Left ventricle myocardium inferior (tissue), 1 donor: ENCODE data around the gene MED26. TPM values are rescaled to one million over a fixed set of nuclear protein-coding genes. Genes with fewer than 3 reads are reported as not detected.
A peak's percentile ranks its signal among the peaks of the same experiment; 100 is the strongest.
"Not testable (repeated sequence)": the region's sequence is repeated elsewhere in the genome, so short reads cannot be mapped to it uniquely, and the experiment has no call there.

Source experiments
- DNase-seq: peaks from one replicate; pipeline ENCODE4 v3.0.0-alpha.2; 2020
- H3K27ac ChIP-seq: fragments of 200-600 bp; replicated peaks from 2 replicates; pipeline ENCODE4 v1.8.0; 2021
- H3K27me3 ChIP-seq: fragments of 200-600 bp; 2 replicates; pipeline ENCODE4 v1.8.0; 2021; ENCODE audit warnings: low read depth
- H3K36me3 ChIP-seq: fragments of 200-600 bp; 2 replicates; pipeline ENCODE4 v1.8.0; 2021
- H3K4me1 ChIP-seq: fragments of 200-600 bp; 2 replicates; pipeline ENCODE4 v1.8.0; 2021
- H3K4me3 ChIP-seq: fragments of 200-600 bp; 2 replicates; pipeline ENCODE4 v1.8.0; 2021; ENCODE audit warnings: mild to moderate bottlenecking, moderate library complexity
- H3K9me3 ChIP-seq: fragments of 200-600 bp; replicated peaks from 2 replicates; pipeline ENCODE4 v1.8.0; 2021
- intact Hi-C: fragments of 100-400 bp; cut with micrococcal nuclease; formaldehyde crosslinking; loops from one replicate; pipeline ENCODE4 v1.11.0; 2022
- long read RNA-seq: library from polyadenylated mRNA; unstranded; transcript quantifications from one replicate; pipeline ENCODE4 v2.0.0, GENCODE V29; 2021
- total RNA-seq: library from RNA; stranded (reverse); fragmentation: NEBNext Ultra II Directional; extraction: Animal tissue kit (Norgen Biotek cat#: 25700); gene quantifications from one replicate; pipeline ENCODE4 v1.2.1, GENCODE V29; 2021
- TF ChIP-seq, protein P1 (sequence below): fragments of 200-600 bp; IDR thresholded peaks from 2 replicates; pipeline ENCODE4 v1.8.0; 2021; ENCODE audit warnings: antibody characterized with exemption, mild to moderate bottlenecking, borderline replicate concordance
- donor health status: DM: no; HTN: yes; CAD: no; lungs with severe emphysema.

The MED26 gene, protein sequence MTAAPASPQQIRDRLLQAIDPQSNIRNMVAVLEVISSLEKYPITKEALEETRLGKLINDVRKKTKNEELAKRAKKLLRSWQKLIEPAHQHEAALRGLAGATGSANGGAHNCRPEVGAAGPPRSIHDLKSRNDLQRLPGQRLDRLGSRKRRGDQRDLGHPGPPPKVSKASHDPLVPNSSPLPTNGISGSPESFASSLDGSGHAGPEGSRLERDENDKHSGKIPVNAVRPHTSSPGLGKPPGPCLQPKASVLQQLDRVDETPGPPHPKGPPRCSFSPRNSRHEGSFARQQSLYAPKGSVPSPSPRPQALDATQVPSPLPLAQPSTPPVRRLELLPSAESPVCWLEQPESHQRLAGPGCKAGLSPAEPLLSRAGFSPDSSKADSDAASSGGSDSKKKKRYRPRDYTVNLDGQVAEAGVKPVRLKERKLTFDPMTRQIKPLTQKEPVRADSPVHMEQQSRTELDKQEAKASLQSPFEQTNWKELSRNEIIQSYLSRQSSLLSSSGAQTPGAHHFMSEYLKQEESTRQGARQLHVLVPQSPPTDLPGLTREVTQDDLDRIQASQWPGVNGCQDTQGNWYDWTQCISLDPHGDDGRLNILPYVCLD
- 4.0 TPM for total RNA-seq
- long read RNA-seq, transcript MED26-202 (1 exons, 3,871 nt) = major isoform, 9 of 14 reads
- long read RNA-seq, transcript MED26-201 (3 exons, 3,174 nt) = minor isoform, 5 of 14 reads
- long read RNA-seq, partial matches to known transcripts = 0 of 14 reads
- long read RNA-seq, other reads (novel, unspliced or antisense) = 0 of 14 reads

DNA sequence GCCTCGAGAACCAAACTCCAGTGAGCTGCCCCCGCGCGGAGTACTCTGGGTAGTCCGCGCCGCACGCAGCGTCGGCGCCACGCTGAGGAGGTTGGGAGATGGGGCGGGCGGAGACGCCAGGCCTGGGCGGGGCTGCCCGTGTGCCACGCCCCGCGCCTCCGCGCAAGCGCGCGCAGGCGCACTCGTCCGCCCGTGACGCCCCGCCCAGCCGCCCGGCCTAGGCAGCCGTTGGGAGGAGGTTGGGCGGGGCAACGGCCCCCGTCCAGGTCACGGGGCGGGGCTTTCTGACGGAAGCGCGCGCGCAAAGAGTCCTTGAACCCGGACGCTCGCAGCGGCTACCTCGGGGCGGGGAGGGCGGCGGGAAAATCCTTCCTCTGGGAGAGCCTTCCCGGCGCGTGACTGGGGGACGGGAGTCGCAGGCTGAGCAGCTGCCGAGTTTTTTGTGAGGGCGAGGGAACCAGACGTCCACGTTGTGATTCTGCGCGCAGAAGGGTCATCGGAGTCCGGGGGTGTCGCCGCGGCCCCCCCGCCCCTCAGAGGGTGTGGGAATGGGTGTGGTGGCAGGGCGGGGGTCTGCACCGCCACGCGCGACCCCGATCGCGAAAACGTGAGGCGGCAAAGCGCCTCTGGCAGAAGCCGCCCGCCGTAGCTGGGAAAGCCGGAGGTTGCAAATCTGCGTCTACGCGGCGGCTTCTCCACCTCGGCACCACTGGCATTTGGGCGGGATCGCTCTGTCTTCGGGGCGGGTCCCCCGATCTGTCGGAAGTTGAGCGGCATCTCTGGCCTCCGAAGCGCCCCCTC lies at the start of gene MED26:
TSS of gene MED26 (minus strand) at position 22 of the 801 bp plus-strand sequence. CDS start 261 bp downstream, outside the sequence.
- peak; percentile 96 for DNase-seq
- peaks cover 20% of the 10 kb centered on the region for H3K36me3 ChIP-seq
- H3K9me3 ChIP-seq = no peaks in the 10 kb centered on the region
- H3K4me3 ChIP-seq = peak within 1 kb of the TSS; percentile 97
- H3K27ac ChIP-seq = peak within 1 kb of the TSS; percentile 98
- no peaks in the 10 kb centered on the region for H3K27me3 ChIP-seq
- intact Hi-C loops = no loop called here
- TF ChIP-seq, protein P1, sequence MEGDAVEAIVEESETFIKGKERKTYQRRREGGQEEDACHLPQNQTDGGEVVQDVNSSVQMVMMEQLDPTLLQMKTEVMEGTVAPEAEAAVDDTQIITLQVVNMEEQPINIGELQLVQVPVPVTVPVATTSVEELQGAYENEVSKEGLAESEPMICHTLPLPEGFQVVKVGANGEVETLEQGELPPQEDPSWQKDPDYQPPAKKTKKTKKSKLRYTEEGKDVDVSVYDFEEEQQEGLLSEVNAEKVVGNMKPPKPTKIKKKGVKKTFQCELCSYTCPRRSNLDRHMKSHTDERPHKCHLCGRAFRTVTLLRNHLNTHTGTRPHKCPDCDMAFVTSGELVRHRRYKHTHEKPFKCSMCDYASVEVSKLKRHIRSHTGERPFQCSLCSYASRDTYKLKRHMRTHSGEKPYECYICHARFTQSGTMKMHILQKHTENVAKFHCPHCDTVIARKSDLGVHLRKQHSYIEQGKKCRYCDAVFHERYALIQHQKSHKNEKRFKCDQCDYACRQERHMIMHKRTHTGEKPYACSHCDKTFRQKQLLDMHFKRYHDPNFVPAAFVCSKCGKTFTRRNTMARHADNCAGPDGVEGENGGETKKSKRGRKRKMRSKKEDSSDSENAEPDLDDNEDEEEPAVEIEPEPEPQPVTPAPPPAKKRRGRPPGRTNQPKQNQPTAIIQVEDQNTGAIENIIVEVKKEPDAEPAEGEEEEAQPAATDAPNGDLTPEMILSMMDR = no peak
- peaks cover 67% of the 10 kb centered on the region for H3K4me1 ChIP-seq

DNA sequence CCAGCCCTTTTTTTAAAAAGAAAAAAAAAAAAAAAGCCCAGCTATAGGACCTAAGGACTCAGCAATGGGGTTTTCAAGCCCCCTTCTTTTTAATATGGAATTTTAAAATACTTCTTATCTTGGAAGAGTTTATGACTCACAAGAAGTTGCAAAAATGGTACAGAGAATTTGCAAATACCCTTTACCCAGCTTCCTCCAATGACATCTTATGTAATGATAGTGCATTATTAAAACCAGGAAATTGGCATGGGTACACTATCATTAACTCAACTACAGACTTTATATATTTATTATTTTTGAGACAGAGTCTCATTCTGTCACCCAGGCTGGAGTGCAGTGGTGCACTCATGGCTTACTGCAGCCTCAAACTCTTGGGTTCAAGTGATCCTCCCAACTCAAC lies 49.1 kb upstream of the MED26 start:
- H3K4me1 ChIP-seq = peaks cover 8% of the 10 kb centered on the region
- no peak overlapping the region for H3K27ac ChIP-seq

DNA sequence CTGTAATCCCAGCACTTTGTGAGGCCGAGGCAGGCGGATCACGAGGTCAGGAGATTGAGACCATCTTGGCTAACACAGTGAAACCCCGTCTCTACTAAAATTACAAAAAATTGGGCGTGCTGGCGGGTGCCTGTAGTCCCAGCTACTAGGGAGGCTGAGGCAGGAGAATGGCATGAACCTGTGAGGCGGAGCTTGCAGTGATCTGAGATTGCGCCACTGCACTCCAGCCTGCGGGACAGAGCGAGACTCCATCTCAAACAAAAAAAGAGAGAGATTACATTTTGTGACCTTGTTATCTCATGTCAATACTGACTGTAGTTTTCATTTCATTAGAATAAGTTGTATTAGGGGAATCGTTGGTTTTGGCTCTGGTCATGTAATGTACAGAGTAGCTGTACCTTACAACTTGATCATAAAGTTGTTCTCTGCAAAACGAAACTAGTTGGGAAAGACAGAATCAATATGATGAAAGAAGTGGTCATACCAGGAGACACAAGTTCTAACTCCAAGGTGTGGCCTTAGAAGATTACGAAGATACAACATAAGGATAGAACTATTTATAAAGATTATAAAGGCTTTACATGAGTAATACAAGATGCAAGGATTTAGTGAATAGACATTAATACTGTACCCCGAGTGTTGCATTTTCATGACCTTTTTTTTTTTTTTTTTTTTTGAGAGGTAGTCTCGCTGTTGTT lies 48.2 kb upstream of the MED26 start:
- H3K9me3 ChIP-seq = peaks cover 6% of the 10 kb centered on the region
- no peak overlapping the region for H3K4me3 ChIP-seq
- TF ChIP-seq, protein P1 = no peak
- intact Hi-C loops = no loop called here
- H3K27me3 ChIP-seq = no peaks in the 10 kb centered on the region
- DNase-seq = no peak
- peaks cover 16% of the 10 kb centered on the region for H3K36me3 ChIP-seq
- H3K27ac ChIP-seq = no peak overlapping the region
- peaks cover 12% of the 10 kb centered on the region for H3K4me1 ChIP-seq

More for the DNA sequence above, 49.1 kb upstream of the MED26 start:
- DNase-seq = no peak
- Histone ChIP-seq H3K9me3 (peaks cover 10% of the 10 kb centered on the region), H3K36me3 (peaks cover 24% of the 10 kb centered on the region), H3K4me3 (no peak overlapping the region), H3K27me3 (no peaks in the 10 kb centered on the region)
- TF ChIP-seq, protein P1 = no peak
- intact Hi-C loops = no loop called here

DNA sequence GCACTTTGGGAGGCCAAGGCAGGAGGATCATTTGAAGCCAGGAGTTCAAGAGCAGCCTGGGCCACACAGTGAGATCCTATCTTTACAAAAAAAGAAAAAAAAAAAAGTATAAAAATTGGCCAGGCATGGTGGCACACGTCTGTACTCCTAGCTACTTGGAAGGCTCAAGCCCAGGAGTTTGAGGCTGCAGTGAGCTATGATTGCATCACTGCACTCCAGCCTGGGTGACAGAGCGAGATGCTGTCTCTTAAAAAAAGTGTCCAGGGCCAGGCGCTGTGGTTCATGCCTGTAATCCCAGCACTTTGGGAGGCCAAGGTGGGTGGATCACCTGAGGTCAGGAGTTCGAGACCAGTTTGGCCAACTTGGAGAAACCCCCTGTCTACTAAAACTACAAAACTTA lies 45.8 kb upstream of the MED26 start:
- H3K9me3 ChIP-seq, H3K4me3 ChIP-seq, H3K27ac ChIP-seq, DNase-seq, H3K36me3 ChIP-seq, H3K27me3 ChIP-seq, intact Hi-C loops: not testable (repeated sequence)
- peaks cover 16% of the 10 kb centered on the region for H3K4me1 ChIP-seq

GRCh38 chr19:16673231-16673630 lies 45.2 kb upstream of the MED26 start:
- DNase-seq = no peak
- H3K4me1 ChIP-seq = peaks cover 16% of the 10 kb centered on the region
- TF ChIP-seq, protein P1 = no peak
- H3K27me3 ChIP-seq = no peaks in the 10 kb centered on the region
- H3K36me3 ChIP-seq = peaks cover 8% of the 10 kb centered on the region
- no peaks in the 10 kb centered on the region for H3K9me3 ChIP-seq
- H3K27ac ChIP-seq = peak overlapping the region; percentile 3
- intact Hi-C loops = no loop called here
- no peak overlapping the region for H3K4me3 ChIP-seq
